Esophagus squamous epithelium (tissue), 4 donors: ENCODE results near the gene SAPCD1.

ENCODE experiments used
- POLR2A ChIP-seq, 4 donors: fragments of 450-650 bp; IDR thresholded peaks; one replicate each; pipeline ENCODE4 v1.6.1; 2017; ENCODE audit warnings: antibody characterized with exemption in 4 of 4, mild to moderate bottlenecking in 4 of 4, moderate library complexity in 3 of 4
- TF ChIP-seq, protein P1 (sequence below), 6 experiments: fragments of 450-650 bp in 4 of 6; fragments of 200-600 bp in 2 of 6; sonication (generic) in 2 of 6; IDR thresholded peaks; one replicate each; pipeline ENCODE4 v1.5.1; 2016 to 2019; ENCODE audit warnings: antibody characterized with exemption in 6 of 6, mild to moderate bottlenecking in 4 of 6, moderate library complexity in 4 of 6

DNA sequence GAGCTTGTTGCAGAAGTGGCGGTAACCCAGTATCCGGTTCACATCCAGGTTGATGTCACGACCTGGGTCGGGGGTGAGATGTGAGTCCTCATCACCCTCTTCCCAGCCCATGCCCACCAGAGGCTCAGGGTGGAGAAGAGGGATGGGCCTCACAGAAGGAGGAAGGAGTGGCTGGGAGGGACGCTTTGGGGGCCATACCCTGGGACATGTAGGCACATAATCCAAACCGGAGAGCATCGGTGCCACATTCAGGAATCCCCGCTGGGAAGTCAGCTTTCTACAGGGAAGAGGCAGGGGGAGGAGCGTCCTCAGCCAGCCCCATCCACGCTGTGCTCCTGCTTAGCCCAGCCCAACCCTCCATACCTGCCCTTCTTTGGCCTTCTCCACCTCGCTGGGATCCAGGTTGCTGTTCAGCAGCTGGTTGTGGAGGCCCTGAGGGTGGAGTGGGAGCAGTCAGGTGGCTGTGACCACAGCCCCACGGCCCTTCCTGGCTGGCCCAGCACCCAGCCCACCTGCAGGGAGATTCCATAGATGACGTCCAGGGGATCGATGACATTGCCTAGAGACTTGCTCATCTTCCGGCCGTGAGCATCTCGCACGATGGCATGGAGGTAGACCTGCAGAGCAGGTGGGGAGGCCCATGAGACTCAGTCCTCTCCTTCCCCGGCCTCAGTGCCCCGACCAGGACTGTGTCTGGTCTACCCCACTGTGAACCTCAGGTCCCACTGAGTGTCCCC is 18.2 kb downstream of the SAPCD1 start:
- TF ChIP-seq, protein P1, sequence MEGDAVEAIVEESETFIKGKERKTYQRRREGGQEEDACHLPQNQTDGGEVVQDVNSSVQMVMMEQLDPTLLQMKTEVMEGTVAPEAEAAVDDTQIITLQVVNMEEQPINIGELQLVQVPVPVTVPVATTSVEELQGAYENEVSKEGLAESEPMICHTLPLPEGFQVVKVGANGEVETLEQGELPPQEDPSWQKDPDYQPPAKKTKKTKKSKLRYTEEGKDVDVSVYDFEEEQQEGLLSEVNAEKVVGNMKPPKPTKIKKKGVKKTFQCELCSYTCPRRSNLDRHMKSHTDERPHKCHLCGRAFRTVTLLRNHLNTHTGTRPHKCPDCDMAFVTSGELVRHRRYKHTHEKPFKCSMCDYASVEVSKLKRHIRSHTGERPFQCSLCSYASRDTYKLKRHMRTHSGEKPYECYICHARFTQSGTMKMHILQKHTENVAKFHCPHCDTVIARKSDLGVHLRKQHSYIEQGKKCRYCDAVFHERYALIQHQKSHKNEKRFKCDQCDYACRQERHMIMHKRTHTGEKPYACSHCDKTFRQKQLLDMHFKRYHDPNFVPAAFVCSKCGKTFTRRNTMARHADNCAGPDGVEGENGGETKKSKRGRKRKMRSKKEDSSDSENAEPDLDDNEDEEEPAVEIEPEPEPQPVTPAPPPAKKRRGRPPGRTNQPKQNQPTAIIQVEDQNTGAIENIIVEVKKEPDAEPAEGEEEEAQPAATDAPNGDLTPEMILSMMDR (IDR thresholded peaks at IDR 0.05): no peak
- TF ChIP-seq POLR2A (IDR thresholded peaks at IDR 0.05): no peak
